Activated CD4-positive, alpha-beta T cell treated with anti-CD3 and anti-CD28 coated beads for 36 hours (primary cell): ENCODE data around the gene EIPR1. TPM values are rescaled to one million over a fixed set of nuclear protein-coding genes. Genes with fewer than 3 reads are reported as not detected.
"Not testable (repeated sequence)": the region's sequence is repeated elsewhere in the genome, so short reads cannot be mapped to it uniquely, and the experiment has no call there.

ENCODE experiments used
- ATAC-seq: fragments of 200-7000 bp; cut with Tn5 transposase; one replicate; pipeline ENCODE4 v1.10.0; 2021; ENCODE audit warnings: mild to moderate bottlenecking, moderate library complexity
- CTCF ChIA-PET: fragments of 350-600 bp; sonication (Branson Sonifier 250); formaldehyde crosslinking; loops from one replicate; lab custom pipeline; 2021; ENCODE audit warnings: antibody characterized with exemption; lab: Charles Lee
- POLR2A ChIA-PET: fragments of 350-600 bp; sonication (Branson Sonifier 250); formaldehyde crosslinking; loops from one replicate; lab custom pipeline; 2021; ENCODE audit warnings: antibody characterized with exemption, inconsistent platforms; lab: Charles Lee
- DNase-seq: peaks from one replicate; pipeline ENCODE4 v3.0.0-alpha.2; 2020
- H3K27ac Mint-ChIP-seq: one replicate; pipeline ENCODE4 v1.8.0; 2021; ENCODE audit warnings: mixed read lengths
- H3K27me3 Mint-ChIP-seq: one replicate; pipeline ENCODE4 v1.8.0; 2021; ENCODE audit warnings: mixed read lengths
- H3K36me3 Mint-ChIP-seq: one replicate; pipeline ENCODE4 v1.8.0; 2021; ENCODE audit warnings: low read depth, mixed read lengths
- H3K4me1 Mint-ChIP-seq: one replicate; pipeline ENCODE4 v1.8.0; 2021; ENCODE audit warnings: mixed read lengths
- H3K4me3 Mint-ChIP-seq: one replicate; pipeline ENCODE4 v1.8.0; 2021; ENCODE audit warnings: mild to moderate bottlenecking, moderate library complexity, mixed read lengths
- H3K9me3 Mint-ChIP-seq: one replicate; pipeline ENCODE4 v1.8.0; 2021; ENCODE audit warnings: low read depth, mixed read lengths
- intact Hi-C, 2 experiments: fragments of 100-400 bp; cut with DNase I in 1 of 2; cut with micrococcal nuclease in 1 of 2; formaldehyde crosslinking; loops; one replicate each; pipeline versions ENCODE4 v1.14.2 to v1.15.1; 2022 to 2024; cut with DNase I, micrococcal nuclease
- total RNA-seq, 2 experiments: library from RNA; stranded (reverse); gene quantifications; one replicate each; pipeline ENCODE4 v1.2.3, GENCODE V29; 2021

The EIPR1 gene
- total RNA-seq, 2 experiments from 2014 or later: 38.6 to 58.2 TPM

DNA sequence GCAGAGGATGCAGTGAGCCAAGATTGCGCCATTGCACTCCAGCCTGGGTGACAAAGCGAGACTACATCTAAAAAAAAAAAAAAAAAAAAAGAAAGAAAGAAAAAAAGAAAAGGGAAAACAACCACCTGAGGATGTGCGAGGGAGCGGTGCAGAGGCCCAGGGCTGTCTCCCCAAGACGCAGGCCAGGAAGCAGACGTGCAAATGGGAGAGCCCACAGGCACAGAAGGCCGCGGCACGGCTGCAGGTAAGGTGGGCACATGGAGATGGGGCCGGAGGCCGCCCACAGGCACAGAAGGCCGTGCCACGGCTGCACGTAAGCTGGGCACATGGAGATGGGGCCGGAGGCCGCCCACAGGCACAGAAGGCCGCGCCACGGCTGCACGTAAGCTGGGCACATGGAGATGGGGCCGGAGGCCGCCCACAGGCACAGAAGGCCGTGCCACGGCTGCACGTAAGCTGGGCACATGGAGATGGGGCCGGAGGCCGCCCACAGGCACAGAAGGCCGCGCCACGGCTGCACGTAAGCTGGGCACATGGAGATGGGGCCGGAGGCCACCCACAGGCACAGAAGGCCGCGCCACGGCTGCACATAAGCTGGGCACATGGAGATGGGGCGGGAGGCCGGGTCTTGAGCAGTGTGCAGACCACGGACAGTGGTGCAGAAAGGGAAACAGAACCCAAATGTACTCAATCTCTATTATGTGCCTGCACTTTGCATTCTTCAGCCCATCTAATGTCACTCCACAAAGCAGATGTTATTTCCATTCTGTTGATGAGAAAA, 93.6 kb downstream of the EIPR1 start:
- H3K27ac Mint-ChIP-seq, H3K9me3 Mint-ChIP-seq, intact Hi-C loops, ATAC-seq, H3K4me3 Mint-ChIP-seq, H3K4me1 Mint-ChIP-seq, CTCF ChIA-PET, DNase-seq, H3K27me3 Mint-ChIP-seq, POLR2A ChIA-PET: not testable (repeated sequence)
- peaks cover 15% of the 10 kb centered on the region for H3K36me3 Mint-ChIP-seq

DNA sequence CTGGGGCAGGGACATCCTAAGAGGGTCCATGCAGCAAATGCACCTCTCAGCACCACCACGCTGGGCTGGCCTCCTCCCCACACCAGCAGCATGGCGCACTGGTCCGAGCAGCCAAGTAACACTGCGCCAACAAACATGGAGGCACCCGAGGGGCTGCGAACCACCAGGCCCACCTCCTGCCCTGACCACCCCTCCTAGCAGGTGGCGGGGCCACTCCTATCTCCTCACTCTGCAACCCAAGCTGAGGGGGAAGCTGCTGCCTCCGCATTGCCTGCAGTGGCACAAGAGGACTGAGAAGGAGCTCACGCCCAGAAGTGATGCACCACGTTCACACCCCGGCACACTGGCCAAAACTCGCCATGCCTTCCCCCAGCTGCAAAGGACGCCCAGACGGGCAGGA, 94.4 kb downstream of the EIPR1 start:
- POLR2A ChIA-PET: no interaction called here
- Mint-ChIP-seq H3K4me3 (no peak overlapping the region), H3K27me3 (no peaks in the 10 kb centered on the region), H3K9me3 (peaks cover 4% of the 10 kb centered on the region), H3K27ac (no peak overlapping the region), H3K4me1 (peaks cover 5% of the 10 kb centered on the region), H3K36me3 (peaks cover 18% of the 10 kb centered on the region)
- CTCF ChIA-PET: no interaction called here
- DNase-seq (no peak), ATAC-seq (no peak)
- intact Hi-C loops: no loop called here

DNA sequence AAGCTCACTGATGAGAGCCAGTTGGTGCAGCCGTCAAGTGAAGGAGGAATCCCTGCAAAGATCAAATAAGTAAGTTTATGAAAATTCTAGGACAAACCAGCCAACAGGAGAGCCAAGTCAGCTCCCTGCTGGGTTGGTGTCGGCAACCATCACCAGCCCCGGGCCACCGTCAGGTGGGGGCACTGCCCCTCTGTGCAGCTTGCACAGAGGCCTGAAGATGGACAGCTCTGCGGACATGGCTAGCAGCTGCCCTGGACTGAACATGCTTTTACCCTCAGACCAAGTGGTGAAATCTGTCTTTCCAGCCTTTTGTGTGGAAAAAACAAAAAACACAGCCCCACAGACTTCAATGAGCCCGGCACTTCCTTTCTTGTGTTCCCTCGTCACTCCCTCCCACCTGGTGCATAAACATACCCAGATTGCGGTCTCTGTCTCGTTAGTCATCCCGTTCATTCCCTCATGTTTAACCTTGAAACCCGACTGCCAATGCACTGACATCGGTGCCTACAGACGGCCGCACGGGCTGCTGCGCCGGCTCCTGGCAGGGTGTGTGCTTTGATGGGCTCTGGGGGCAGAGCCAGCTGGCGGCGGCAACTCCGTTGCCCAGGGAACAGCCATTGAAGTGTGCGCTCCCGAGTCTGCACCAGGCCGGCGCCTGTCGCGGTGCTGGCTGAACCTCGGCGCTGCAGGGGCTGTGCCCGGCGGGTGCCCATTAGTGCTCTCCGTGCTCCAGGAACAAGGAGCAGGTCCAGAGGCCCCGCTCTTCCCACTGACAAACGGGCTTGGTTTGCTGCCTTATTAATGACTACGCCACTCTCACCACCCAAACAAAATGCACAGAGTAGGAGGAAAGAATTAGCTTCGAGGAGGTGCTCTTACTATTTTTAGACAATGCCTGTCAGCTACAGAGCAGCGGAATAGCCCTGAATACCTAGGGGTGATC, 95.3 kb downstream of the EIPR1 start:
- peaks cover 20% of the 10 kb centered on the region for H3K36me3 Mint-ChIP-seq
- ATAC-seq (no peak), DNase-seq (no peak)
- peaks cover 1% of the 10 kb centered on the region for H3K9me3 Mint-ChIP-seq
- ChIA-PET CTCF (no interaction called here), POLR2A (no interaction called here)
- no peaks in the 10 kb centered on the region for H3K27me3 Mint-ChIP-seq
- no peak overlapping the region for H3K4me3 Mint-ChIP-seq
- H3K27ac Mint-ChIP-seq: no peak overlapping the region
- peaks cover 5% of the 10 kb centered on the region for H3K4me1 Mint-ChIP-seq
- intact Hi-C loops: no loop called here

DNA sequence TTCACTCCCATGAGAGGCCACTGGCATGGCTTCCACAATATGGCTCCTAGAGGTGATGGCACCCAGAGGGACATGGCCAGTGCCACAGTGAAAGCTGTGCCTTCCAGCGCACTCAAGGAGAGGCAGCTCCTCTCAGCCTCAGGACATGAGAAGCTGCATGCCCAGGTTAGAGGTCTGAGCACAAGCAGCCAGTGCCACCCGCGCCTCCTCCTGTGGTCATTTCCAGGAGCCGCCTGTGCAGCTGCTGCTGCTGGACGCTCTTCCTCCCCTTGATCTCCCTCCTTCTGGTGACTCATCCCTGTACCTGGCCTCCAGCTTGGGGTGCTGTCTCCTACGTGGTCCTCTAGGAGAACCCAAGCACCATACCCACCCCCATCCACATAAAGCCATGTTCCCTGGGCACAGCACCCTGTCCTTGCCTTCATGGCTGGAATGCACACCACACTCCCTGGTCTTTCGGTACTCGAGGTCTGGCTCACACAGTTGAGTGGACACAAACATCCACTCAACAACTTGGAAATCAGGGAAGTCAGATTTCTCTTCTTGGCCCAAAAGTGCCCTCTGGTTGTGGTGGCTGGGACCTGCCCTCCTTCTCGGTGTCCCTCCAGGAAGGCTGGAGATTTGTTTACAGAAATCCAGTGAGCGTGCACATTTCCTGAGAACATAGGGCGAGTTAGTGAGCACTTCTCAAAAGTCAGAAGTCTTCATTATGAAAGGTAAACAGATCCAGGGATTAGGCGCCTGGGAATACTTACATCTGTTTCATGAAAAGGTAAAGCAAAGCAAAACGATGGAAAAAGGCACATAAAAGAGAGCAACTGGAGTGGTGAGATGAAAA, 96.7 kb downstream of the EIPR1 start:
- POLR2A ChIA-PET: no interaction called here
- no peak overlapping the region for H3K4me3 Mint-ChIP-seq
- intact Hi-C loops: no loop called here
- H3K27me3 Mint-ChIP-seq: no peaks in the 10 kb centered on the region
- peaks cover 3% of the 10 kb centered on the region for H3K9me3 Mint-ChIP-seq
- H3K36me3 Mint-ChIP-seq: peaks cover 20% of the 10 kb centered on the region
- CTCF ChIA-PET: no interaction called here
- ATAC-seq (no peak), DNase-seq (no peak)
- H3K4me1 Mint-ChIP-seq: peaks cover 5% of the 10 kb centered on the region
- no peak overlapping the region for H3K27ac Mint-ChIP-seq

DNA sequence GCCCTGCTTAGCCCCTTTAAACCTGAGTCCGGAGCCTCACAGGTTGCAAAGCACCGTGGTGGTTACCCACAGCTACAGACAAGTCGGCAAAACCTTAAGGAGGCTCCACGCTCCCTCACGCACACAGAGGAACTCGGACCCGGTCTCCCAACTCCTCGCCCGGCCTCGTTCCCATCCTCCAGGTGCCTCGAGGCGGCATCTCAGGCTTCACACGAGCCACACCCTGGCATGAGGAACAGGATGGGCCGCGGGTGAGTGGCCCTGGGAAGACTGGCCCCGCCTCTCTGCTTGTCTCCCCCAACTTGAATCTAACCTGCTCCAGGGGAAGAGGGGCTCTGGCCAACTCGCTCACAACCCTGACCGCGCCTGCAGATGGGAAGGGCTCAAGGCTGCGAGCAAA, 97.4 kb downstream of the EIPR1 start:
- POLR2A ChIA-PET: interaction anchor here (0.5 kb wide), 1 partner anchor 43 kb away, joined by 3 read pairs; no protein-coding TSS in a partner anchor
- ATAC-seq (no peak), DNase-seq (no peak)
- H3K9me3 Mint-ChIP-seq: peaks cover 7% of the 10 kb centered on the region
- H3K27ac Mint-ChIP-seq: no peak overlapping the region
- H3K27me3 Mint-ChIP-seq: no peaks in the 10 kb centered on the region
- intact Hi-C loops: no loop called here
- H3K4me1 Mint-ChIP-seq: peaks cover 5% of the 10 kb centered on the region
- CTCF ChIA-PET: no interaction called here
- H3K36me3 Mint-ChIP-seq: peaks cover 24% of the 10 kb centered on the region
- no peak overlapping the region for H3K4me3 Mint-ChIP-seq

DNA sequence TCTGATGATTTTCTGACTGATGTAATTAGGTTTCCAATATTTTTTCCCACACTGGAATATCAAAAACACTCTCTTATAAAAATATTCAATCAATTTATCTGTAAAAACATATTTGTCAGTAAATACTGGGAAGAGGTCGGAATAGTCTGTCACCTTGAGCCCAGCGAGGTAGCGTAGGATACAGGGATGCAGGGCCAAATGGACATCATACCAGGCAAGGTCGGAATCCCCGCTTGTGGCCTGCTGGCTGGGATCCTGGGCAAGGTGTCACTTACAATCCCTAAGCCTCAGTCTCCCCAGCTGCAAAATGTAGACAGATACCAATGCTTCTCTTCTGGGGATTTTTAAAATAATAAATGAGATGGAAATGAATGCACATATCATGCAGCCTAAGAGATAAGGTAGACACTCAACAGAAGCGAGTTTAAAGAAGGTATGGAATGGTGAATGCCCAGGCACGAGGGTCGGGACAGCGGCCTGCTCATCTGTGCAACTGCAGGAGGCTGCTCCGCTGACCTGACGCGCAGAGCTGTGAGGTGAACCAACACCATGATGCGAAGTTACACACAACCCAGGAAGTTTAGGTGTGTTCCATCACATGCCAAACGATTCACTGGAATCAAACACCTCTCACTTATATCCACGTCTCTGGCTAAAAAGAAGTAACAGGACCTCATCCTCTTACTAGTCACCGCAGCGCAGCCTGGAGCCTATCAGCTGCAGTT, 98.2 kb downstream of the EIPR1 start:
- CTCF ChIA-PET: no interaction called here
- ATAC-seq: no peak
- Mint-ChIP-seq H3K4me3 (no peak overlapping the region), H3K27me3 (no peaks in the 10 kb centered on the region), H3K4me1 (peaks cover 5% of the 10 kb centered on the region), H3K36me3 (peaks cover 28% of the 10 kb centered on the region), H3K9me3 (peaks cover 10% of the 10 kb centered on the region), H3K27ac (no peak overlapping the region)
- no peak for DNase-seq
- intact Hi-C loops: loop anchor here in 1 of 2 experiments (2.0 kb wide), 1 partner anchor 57 kb away; no protein-coding TSS in a partner anchor
- POLR2A ChIA-PET: interaction anchor here (0.5 kb wide), 1 partner anchor 43 kb away, joined by 3 read pairs; no protein-coding TSS in a partner anchor

DNA sequence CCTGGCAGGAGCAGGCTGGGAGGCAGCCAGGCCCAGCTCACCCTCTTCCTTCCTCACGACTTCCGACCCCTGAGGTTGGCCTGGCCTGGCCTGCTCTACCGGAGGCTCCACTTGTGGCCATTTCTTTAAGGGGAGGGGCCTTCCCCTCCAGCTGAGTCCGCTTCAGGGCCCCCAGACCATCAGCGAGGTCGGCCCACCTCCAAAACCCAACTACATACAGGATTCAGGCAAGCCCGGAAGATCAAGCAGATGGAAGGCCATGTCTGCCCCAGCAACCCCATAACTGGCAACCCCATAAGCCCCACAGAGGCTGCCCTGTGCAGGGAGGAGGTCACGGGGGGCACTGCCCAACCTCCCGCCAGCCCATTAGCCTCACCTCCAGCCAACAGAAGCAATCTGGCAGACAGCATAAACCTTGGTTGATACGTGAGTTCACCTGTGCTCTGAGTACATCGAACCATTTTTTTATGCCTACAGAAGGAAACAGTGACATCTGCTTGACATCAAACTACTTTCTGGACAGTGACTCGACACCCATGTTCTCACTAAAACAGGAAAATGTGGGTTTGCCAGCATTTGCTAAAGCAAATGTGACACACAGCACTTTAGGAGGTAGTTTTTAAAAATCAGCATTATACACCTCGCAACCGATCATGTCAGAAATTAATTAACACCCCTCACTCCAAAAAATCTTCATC, 98.9 kb downstream of the EIPR1 start:
- no peak overlapping the region for H3K27ac Mint-ChIP-seq
- ATAC-seq: peak; percentile 68
- POLR2A ChIA-PET: no interaction called here

DNA sequence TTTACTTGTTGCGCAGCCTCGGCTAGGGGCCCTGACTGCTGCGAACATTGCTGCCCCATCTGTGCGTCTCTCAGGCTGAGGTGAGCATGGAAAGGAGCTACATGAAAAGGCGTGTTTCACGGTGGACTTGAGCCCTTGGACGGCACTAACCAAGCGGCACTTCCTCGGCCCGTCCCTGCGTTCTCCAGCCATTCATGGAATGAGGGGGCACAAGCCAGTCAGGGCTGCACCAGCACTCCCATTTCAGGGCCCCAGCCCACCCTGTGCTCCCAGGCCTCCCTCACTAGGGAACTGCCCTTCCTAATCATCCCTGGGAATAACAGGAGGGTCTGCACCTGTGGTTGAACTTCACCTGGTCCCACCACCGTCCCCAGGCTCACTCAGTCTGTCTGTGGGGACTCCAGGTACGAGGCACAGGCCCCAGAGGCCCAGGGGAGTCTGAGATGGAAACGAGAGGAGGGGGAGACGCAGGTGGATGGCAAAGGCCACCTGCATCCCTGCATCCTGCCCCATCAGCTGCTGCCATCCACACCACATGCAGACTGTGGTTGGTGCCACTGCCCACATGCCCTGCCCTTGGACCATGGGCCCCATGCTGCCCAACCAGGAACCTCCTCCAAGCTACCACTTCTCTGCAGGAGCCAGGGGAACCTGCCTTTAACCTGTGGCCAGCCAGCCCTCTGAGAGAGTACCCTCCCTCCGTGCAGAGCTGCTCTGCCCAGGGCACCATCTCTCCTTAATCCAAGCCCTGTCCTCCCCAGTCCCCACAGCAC, 99.7 kb downstream of the EIPR1 start:
- peaks cover 10% of the 10 kb centered on the region for H3K9me3 Mint-ChIP-seq
- peaks cover 35% of the 10 kb centered on the region for H3K36me3 Mint-ChIP-seq
- H3K27ac Mint-ChIP-seq: no peak overlapping the region
- DNase-seq (no peak), ATAC-seq (no peak)
- intact Hi-C loops: loop anchor here in 1 of 2 experiments (2.0 kb wide), 1 partner anchor 55 kb away; no protein-coding TSS in a partner anchor
- H3K4me3 Mint-ChIP-seq: no peak overlapping the region
- ChIA-PET POLR2A (no interaction called here), CTCF (no interaction called here)
- peaks cover 5% of the 10 kb centered on the region for H3K4me1 Mint-ChIP-seq
- H3K27me3 Mint-ChIP-seq: no peaks in the 10 kb centered on the region

More for the DNA sequence above, 98.9 kb downstream of the EIPR1 start:
- CTCF ChIA-PET: no interaction called here
- no peaks in the 10 kb centered on the region for H3K27me3 Mint-ChIP-seq
- peaks cover 34% of the 10 kb centered on the region for H3K36me3 Mint-ChIP-seq
- H3K9me3 Mint-ChIP-seq: peaks cover 10% of the 10 kb centered on the region
- no peak overlapping the region for H3K4me3 Mint-ChIP-seq
- intact Hi-C loops: loop anchor here in 1 of 2 experiments (2.0 kb wide), 1 partner anchor 56 kb away; no protein-coding TSS in a partner anchor
- no peak for DNase-seq
- H3K4me1 Mint-ChIP-seq: peaks cover 5% of the 10 kb centered on the region

DNA sequence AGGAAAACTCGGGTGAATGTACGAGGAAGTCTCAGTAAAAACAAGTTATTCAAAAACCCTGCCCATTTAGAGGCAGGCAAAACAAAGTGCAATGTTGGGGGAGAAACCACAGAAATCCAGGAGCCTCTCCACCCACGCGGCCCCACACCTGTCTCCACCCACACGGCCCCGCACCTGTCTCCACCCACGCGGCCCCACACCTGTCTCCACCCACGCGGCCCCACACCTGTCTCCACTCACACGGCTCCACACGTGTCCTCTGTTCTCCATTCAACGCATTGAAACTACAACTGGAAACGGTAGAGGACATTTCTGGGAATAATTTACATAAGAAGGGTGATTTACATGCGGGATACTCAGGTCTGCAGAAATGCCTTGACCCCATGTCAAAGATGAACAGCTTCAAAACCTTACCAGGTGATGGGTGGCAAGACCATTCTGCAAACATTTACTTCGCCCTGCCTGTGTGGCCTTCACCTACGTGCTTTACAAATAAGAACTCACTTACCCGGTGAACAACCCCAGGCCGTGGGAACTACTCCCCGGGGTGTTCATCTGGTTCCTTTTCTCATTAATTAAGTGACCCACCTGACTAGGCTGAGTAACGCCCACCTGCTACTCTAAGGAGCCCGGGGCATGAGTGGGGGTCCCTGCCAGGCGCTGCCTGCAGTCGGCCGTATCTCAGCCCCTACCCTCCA, 100.4 kb downstream of the EIPR1 start:
- H3K27ac Mint-ChIP-seq: no peak overlapping the region
- H3K4me1 Mint-ChIP-seq: peaks cover 8% of the 10 kb centered on the region
- intact Hi-C loops: no loop called here
- no peaks in the 10 kb centered on the region for H3K27me3 Mint-ChIP-seq
- peaks cover 41% of the 10 kb centered on the region for H3K36me3 Mint-ChIP-seq
- POLR2A ChIA-PET: no interaction called here
- H3K9me3 Mint-ChIP-seq: peaks cover 13% of the 10 kb centered on the region
- ATAC-seq: no peak
- DNase-seq: no peak
- CTCF ChIA-PET: no interaction called here
- H3K4me3 Mint-ChIP-seq: no peak overlapping the region
